ENCODE data around the gene TSPEAR.

The TSPEAR gene

GRCh38 chr21:44711327-44712202, at the start of gene TSPEAR:
Gene TSPEAR (minus strand): TSS chr21:44711572. CDS start chr21:44711514, 58 bp downstream.
- DNase-seq (ENCODE audit: low read depth), result no peak

GRCh38 chr21:44760376-44760775, 49.0 kb upstream of the TSPEAR start:
- no peak for DNase-seq (ENCODE audit: low read depth)

GRCh38 chr21:44759628-44760285, 48.4 kb upstream of the TSPEAR start:
- DNase-seq (ENCODE audit: low read depth), result no peak

GRCh38 chr21:44758781-44759627, 47.6 kb upstream of the TSPEAR start:
- no peak for DNase-seq (ENCODE audit: low read depth)

- no peak for DNase-seq (ENCODE audit: low read depth)
Measured at GRCh38 chr21:44758141-44758561, 46.8 kb upstream of the TSPEAR start.

GRCh38 chr21:44757731-44758130, 46.4 kb upstream of the TSPEAR start:
- no peak for DNase-seq (ENCODE audit: low read depth)

GRCh38 chr21:44756423-44757185, 45.2 kb upstream of the TSPEAR start:
- no peak for DNase-seq (ENCODE audit: low read depth)

- no peak for DNase-seq (ENCODE audit: low read depth)
Measured at GRCh38 chr21:44755227-44755626, 43.9 kb upstream of the TSPEAR start.

- no peak for DNase-seq (ENCODE audit: low read depth)
Measured at GRCh38 chr21:44753357-44753756, 42.0 kb upstream of the TSPEAR start.

- no peak for DNase-seq (ENCODE audit: low read depth)
Measured at GRCh38 chr21:44752671-44753235, 41.4 kb upstream of the TSPEAR start.

- no peak for DNase-seq (ENCODE audit: low read depth)
Measured at GRCh38 chr21:44751799-44752636, 40.6 kb upstream of the TSPEAR start.

- no peak for DNase-seq (ENCODE audit: low read depth)
Measured at GRCh38 chr21:44751186-44751798, 39.9 kb upstream of the TSPEAR start.

GRCh38 chr21:44750675-44751025, 39.3 kb upstream of the TSPEAR start:
- DNase-seq (ENCODE audit: low read depth), result no peak

- DNase-seq (ENCODE audit: low read depth), result no peak
Measured at GRCh38 chr21:44749759-44750674, 38.6 kb upstream of the TSPEAR start.

- DNase-seq (ENCODE audit: low read depth), result no peak
Measured at GRCh38 chr21:44749116-44749758, 37.9 kb upstream of the TSPEAR start.

- no peak for DNase-seq (ENCODE audit: low read depth)
Measured at GRCh38 chr21:44748621-44749020, 37.2 kb upstream of the TSPEAR start.

GRCh38 chr21:44742418-44743153, 31.2 kb upstream of the TSPEAR start:
- no peak for DNase-seq (ENCODE audit: low read depth)

GRCh38 chr21:44741921-44742320, 30.5 kb upstream of the TSPEAR start:
- DNase-seq (ENCODE audit: low read depth), result no peak
